ENCODE results near the gene SPACA1.
"Not testable (repeated sequence)": the region's sequence is repeated elsewhere in the genome, so short reads cannot be mapped to it uniquely, and the experiment has no call there.

SPACA1 gene

GRCh38 chr6:88047510-88048150 lies at the start of gene SPACA1:
SPACA1 (plus strand) TSS chr6:88047841; CDS start chr6:88047906, 65 bp downstream.
- no peak for DNase-seq

GRCh38 chr6:88000713-88001112 lies 46.9 kb upstream of the SPACA1 start:
- no peak for DNase-seq

DNA sequence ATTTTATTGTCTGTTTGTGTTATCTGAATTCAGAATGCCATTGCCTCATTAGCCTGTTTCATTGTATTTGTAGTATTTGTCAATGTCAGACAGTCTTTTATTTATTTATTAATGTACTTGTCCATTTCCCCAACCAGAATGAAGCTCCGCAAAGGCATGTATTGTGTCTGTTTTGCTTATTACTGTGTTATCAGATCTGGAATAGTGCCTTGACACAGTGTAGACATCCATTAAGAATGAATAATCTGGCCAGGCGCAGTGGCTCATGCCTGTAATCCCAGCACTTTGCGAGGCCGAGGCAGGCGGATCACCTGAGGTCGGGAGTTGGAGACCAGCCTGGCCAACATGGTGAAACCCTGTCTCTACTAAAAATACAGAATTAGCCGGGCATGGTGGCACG lies 46.4 kb upstream of the SPACA1 start:
- not testable (repeated sequence) for DNase-seq

DNA sequence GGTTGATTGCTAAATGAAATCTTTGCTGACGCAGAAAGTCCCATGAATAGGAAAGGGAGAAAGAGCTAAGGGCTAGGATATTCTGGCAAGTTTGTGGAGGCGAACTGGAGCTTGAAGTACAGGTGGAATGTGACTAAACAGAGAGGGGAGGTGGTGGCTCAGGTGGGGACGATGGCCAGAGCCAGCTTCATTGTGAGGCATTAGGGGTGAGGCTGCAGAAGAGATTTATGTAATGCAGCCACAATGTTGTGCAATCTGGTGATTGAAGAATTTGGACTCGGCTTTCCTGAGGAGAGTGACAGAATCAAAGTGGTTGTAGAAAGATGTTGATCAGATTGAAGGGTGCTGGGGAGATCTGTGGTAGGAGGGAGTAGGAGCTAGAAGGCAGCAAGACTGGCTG lies 42.9 kb upstream of the SPACA1 start:
- no peak for DNase-seq

DNA sequence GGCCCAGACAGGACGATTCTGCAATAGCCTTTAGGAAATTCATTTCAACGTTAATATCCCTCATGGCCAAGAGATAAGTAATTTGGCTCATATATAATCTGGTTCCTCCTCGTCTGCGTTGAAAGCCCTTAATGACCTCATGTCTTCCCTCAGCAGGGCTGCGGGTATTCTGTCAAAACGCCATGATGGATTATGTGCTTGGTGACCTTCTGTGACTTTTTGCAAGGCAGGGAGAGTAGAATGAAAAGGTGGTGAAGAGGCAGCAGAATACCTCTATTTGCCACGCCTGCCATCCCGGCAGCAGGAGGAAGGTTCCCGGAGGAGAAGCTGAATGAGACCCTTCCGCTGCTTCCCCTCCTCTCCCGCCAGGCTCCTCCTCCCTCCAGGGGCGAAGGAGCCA lies 41.1 kb upstream of the SPACA1 start:
- DNase-seq, result no peak

GRCh38 chr6:88008411-88008810 lies 39.2 kb upstream of the SPACA1 start:
- no peak for DNase-seq

DNA sequence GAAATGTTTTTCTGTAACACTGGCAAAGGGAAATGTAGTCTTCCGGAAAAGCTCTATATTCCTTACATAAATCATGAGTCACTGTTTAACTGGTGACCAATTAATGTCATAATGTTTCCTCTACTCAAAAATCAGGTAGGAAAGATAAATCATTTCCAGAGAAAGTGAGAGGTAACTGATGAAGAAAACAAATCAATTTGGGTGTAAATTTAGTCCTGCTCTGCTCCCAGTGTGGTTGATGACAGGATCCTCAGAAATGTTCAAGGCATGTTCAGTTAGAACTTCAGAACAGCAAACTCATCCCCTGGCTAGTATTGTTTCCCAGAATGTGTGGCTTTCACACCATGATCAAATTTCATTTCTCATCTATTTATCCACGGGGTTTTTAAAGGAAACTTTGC lies 38.8 kb upstream of the SPACA1 start:
- no peak for DNase-seq

DNA sequence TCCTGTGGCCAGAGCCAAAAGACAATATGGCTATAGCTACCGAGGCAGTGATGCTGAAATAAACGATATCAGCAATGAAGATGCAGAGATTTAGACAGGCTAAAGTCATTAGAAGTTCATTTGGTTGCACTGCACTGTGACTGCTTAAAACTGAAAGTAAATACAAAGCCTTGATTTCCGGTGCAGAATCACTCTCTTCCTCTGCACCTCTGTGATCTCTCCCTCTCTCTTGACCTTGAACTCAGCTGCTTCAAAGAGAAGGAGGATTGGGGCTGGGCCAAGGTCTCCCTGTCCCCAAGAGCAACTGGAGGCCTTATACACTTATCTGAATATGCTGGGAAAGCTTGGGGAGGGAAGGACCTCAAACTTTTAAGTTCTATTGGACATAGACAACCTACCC lies 34.6 kb upstream of the SPACA1 start:
- no peak for DNase-seq

GRCh38 chr6:88013554-88013953 lies 34.1 kb upstream of the SPACA1 start:
- DNase-seq, result no peak

DNA sequence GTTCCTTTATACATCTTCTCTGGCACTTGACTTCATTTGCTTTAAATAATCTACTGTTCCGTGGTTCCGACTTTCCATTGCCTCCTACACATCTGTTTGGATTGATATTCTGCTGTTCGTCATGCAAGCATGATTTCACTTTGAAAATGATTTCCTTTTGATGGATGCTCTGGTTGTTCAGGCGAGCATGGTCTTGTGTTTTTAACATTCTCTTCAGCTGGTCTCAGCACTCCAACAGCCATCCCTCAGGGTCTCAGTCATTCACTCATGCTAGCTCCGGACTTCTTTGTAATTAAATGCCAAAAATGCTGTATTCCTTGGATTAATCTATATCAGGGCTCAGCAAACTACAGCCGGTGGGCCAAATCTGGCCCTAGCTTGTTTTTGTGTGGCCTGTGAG lies 27.2 kb upstream of the SPACA1 start:
- no peak for DNase-seq

GRCh38 chr6:88024696-88025095 lies 22.9 kb upstream of the SPACA1 start:
- DNase-seq, result no peak

DNA sequence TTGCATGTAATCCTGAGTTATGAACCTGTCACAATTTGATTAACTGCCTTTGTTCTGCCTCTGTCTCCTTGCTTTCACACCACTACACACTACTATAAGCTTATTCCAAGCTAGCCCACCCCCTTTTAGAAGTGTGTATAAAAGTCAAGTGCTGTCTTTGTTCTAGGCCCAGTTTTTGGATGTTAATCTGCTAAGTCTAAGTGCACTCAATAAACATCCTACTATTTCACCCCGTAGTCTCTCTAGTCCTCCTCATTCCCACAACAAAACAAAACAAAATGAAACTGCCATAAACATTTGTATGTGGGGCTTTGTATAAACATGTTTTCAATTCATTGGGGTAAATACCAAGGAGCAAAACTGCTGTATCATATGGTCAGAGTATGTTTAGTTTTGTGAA lies 16.1 kb upstream of the SPACA1 start:
- peak; percentile 17 for DNase-seq

DNA sequence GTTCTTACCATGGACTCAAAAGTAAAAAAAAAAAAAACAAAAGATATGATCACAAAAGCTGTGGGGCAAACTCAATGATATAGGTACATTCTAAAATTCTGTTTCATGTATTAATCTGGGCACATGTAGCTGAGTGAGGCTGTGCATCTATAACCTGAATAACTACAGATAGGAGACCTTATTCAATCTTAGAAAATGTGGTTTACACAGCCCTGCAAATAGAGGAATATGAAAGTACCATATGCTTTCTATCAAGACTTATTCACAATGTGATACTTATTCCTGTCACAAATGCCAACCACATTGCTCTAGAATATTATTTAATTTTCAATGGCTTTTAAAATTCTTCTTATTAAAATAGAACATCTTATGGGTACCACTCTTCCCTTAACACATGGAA lies 3.1 kb upstream of the SPACA1 start:
- no peak for DNase-seq

DNA sequence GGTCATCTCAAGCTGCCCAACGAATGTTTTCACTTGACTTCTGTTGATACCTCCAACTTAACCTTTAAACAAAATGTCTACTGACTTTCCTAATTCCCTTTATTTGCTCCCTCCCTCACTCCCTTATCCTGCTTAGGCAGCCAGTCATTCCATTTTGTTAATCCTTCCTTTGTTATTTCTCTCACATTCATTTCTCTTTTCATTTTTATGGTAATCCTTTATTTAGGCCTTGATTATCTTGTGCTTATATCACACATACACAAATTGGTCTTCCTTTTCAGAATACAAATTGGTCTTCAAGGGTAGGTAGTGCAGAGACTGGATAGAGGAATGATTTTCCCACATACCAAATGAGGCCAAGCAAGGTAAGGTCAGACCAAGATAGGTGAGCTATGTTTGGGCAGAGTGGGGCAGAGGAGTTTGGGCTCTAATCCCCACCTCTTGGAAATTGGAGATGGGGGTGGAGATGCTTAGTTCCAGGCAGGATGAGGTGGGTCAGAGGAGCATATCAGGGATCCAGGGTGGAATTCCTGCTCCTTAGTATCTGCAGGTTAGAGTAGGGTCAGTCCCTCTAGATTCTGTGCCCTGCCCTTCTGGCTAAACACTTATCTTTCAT lies 2.0 kb upstream of the SPACA1 start:
- DNase-seq, result no peak

GRCh38 chr6:88048578-88048977 lies 937 bp downstream of the SPACA1 start:
- no peak for DNase-seq

GRCh38 chr6:88050140-88050818 lies 2.6 kb downstream of the SPACA1 start:
- no peak for DNase-seq

DNA sequence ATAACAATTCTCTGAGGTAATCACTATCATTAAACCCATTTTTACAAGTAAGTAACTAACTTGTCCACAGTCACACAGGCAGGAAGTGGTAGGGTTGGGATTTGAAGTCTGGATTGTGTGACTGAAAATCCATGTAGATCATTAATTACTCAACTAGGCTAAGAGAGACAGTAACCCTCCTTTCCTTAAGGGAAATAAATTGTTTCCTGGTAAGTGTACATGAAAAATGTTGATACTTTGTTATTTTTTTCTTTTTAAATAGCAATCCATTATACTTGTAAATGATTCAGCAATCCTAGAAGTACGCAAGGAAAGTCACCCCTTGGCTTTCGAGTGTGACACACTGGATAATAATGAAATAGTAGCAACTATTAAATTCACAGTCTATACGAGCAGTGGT lies 11.6 kb downstream of the SPACA1 start:
- no peak for DNase-seq

DNA sequence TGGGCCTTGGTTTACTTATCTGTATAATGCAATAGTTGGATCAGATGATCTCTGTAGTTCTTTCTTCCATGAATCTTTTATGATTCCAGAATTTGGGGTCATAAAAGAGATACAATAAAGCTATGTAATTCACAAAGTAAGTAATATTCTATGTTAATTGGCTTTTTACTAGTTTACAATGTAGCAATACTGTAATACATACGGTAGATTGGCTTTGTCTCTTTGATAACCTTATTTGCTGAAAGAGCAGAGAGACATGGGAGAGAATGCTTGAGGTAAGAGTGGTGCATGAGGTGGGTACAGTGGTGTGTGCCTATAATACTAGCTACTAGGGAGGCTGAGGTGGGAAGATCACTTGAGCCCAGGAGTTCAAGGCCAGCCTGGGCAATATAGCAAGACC lies 14.7 kb downstream of the SPACA1 start:
- DNase-seq, result no peak

DNA sequence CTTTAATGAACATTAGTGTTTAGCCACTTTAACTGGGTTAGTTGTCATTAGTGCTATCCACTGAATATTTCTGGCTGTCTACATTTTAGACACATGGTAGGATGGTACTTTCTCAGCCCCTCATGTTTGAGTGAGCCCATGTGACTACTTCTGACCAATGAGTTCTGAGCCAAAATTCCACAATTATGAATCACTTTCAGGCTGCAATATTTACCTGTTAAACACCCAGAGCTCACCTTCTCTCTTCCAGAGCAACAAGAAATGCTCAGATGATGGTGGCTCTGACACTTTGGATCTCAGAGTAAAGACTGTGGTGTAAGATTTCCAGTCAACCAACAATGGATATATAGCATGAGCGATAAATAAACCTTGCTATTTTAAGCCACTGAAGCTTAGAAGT lies 24.8 kb downstream of the SPACA1 start:
- no peak for DNase-seq

GRCh38 chr6:88074791-88075190 lies 27.1 kb downstream of the SPACA1 start:
- DNase-seq, result no peak

GRCh38 chr6:88077305-88077704 lies 29.7 kb downstream of the SPACA1 start:
- DNase-seq, result no peak

DNA sequence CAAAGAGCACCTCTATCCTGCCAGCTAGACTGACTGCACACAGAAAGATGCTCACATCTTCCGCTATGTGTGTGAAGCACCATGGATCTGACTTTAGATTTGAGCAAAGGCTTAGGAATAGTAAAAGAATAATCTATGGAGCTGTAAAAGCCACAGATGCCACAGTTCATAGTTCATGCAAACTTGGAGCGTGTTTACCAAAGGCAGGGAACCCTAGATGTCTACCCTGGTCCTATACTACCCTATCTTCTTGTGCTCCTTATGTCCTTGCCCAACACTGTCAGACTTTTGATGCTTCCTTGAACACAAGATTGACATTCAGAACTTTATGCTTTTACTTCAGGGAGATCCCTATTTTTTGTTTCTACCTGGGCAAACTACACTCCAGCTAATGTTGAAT lies 39.2 kb downstream of the SPACA1 start:
- no peak for DNase-seq

DNA sequence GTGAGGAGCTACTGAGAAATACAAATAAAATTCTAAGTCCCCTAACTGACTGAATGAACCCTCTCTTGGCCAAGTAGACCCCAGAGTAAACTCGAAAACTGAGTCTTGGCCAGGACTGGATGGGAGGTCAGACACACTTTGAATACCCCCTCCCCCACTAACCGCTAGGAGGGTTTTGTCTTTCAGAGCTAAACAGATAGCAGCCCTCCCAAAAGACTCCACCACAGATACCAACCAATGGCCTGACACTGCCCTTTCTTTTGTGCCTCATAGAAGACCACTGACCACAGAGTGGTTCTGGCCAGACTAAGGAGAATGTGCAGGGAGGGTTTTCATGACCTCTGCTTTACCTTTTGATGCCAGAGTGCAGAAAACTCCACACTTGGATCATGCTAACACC lies 42.1 kb downstream of the SPACA1 start:
- no peak for DNase-seq

DNA sequence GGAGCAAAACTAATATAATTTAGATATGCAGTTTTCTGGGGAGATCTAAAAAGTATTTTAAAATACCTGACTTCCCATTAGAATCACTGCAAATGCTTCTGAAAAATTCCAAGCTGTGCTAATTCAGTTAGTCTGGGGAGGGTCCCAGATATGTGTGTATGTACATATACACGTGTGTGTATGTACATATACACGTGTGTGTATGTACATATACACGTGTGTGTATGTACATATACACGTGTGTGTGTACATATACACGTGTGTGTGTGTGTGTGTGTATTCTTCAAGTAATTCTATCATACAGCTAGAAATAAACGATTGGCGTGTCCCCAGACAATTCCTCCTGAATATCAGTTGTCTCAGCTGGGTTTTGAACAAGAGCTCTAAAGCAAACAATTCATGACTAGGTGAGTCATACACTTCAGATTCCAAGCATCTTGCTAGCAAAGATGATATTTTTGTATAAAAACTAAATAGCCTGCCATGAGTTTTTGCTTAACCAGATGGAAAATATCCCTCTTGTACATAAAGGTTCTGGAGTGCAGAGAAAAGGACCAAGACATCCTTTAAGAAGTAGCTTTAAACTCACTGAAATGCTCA lies 58.2 kb downstream of the SPACA1 start:
- no peak for DNase-seq

Measured in NCI-H2171 treated with DMSO at 0.1 percent for 48 hours (cell line).